A673 (cell line): ENCODE results near the gene BLOC1S3. TPM values are rescaled to one million over a fixed set of nuclear protein-coding genes. Genes with fewer than 3 reads are reported as not detected.
"Not testable (repeated sequence)": the region's sequence is repeated elsewhere in the genome, so short reads cannot be mapped to it uniquely, and the experiment has no call there.

Source experiments
- BruUV-seq: library from RNA; stranded (reverse); fragments of 400-500 nt; replicated peaks from 2 replicates; lab custom pipeline; 2021; lab: Mats Ljungman, UMichigan
- CTCF ChIA-PET: fragments of 300-600 bp; sonication (Branson Sonifier 250); formaldehyde crosslinking; loops from one replicate; lab custom pipeline; 2022; ENCODE audit warnings: antibody characterized with exemption; lab: Charles Lee
- POLR2A ChIA-PET: fragments of 300-600 bp; sonication (Branson Sonifier 250); formaldehyde crosslinking; loops from one replicate; lab custom pipeline; 2022; ENCODE audit warnings: antibody characterized with exemption; ENCODE audit not compliant: low non-redundant PET; lab: Charles Lee
- DNase-seq: peaks from one replicate; pipeline ENCODE4 v3.0.0-alpha.2; 2015; ENCODE audit warnings: low spot score
- H3K27ac ChIP-seq: fragments of 200-600 bp; sonication (generic); 2 replicates; pipeline ENCODE4 v1.5.1; 2016; ENCODE audit warnings: mixed run types, low read depth, mild to moderate bottlenecking, mixed read lengths, antibody characterized with exemption, low read length; ENCODE audit not compliant: poor library complexity, severe bottlenecking
- H3K27me3 ChIP-seq: fragments of 200-600 bp; sonication (generic); replicated peaks from 2 replicates; pipeline ENCODE4 v1.6.1; 2017; ENCODE audit warnings: mixed run types, low read depth, mild to moderate bottlenecking, mixed read lengths, antibody characterized with exemption, low read length; ENCODE audit not compliant: insufficient read depth, poor library complexity
- H3K36me3 ChIP-seq: fragments of 200-600 bp; sonication (generic); 2 replicates; pipeline ENCODE4 v1.6.1; 2016; ENCODE audit warnings: mixed run types, mild to moderate bottlenecking, mixed read lengths, antibody characterized with exemption, low read length; ENCODE audit not compliant: insufficient read depth, poor library complexity, severe bottlenecking
- H3K4me1 ChIP-seq: fragments of 200-600 bp; sonication (generic); 2 replicates; pipeline ENCODE4 v1.6.1; 2017; ENCODE audit warnings: mixed run types, mild to moderate bottlenecking, mixed read lengths, antibody characterized with exemption, low read length; ENCODE audit not compliant: insufficient read depth, poor library complexity, severe bottlenecking
- H3K4me3 ChIP-seq: fragments of 200-600 bp; sonication (generic); 2 replicates; pipeline ENCODE4 v1.5.1; 2016; ENCODE audit warnings: low read depth, mixed run types, mild to moderate bottlenecking, mixed read lengths, low read length; ENCODE audit not compliant: poor library complexity, severe bottlenecking
- H3K9me3 ChIP-seq: fragments of 200-600 bp; sonication (generic); 2 replicates; pipeline ENCODE4 v1.6.1; 2016; ENCODE audit warnings: mixed run types, low read depth, mild to moderate bottlenecking, mixed read lengths, antibody characterized with exemption, low read length; ENCODE audit not compliant: poor library complexity, severe bottlenecking
- EZH2 ChIP-seq: fragments of 200-600 bp; sonication (generic); IDR thresholded peaks from 2 replicates; pipeline ENCODE4 v1.6.1; 2017; ENCODE audit warnings: borderline replicate concordance, low read depth, mild to moderate bottlenecking, mixed read lengths, antibody characterized with exemption, low read length; ENCODE audit not compliant: poor library complexity, severe bottlenecking
- intact Hi-C: fragments of 100-400 bp; cut with micrococcal nuclease; formaldehyde crosslinking; loops from one replicate; pipeline ENCODE4 v1.10.0; 2022; ENCODE audit not compliant: unreplicated experiment
- total RNA-seq: library from RNA; stranded (reverse); gene quantifications from 2 replicates; pipeline ENCODE4 v1.2.3, GENCODE V29; 2021
- TF ChIP-seq, protein P1 (sequence below): fragments of 300-800, 200-600 bp; sonication (generic); conservative IDR thresholded peaks from 2 replicates; pipeline ENCODE4 v1.5.1; 2017; ENCODE audit warnings: low read depth, mild to moderate bottlenecking, antibody characterized with exemption, low read length, moderate library complexity, mixed read lengths

BLOC1S3 gene
- total RNA-seq, 1 experiment from 2014 or later, result 8.7 TPM

DNA sequence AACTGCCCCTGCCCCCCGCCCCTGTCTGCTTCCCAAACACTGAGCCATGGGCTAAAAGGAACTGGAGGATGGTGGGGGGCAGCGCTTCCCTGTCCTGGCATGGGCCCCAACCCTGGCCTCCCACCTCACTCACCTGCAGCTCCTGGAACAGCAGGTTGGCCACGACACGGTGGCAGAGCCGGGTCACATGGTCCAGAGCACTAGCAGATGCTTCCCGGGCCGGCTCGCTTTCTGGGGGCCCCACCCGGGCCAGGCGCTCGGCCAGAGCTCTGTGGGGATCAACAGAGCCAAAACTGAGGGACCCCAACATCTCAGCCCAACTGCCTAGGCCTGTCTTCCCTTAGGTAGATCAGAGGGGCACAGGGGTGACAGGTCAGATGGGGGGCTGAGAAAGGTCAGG, 46.1 kb downstream of the BLOC1S3 start:
- no peak for TF ChIP-seq EZH2
- TF ChIP-seq, protein P1, sequence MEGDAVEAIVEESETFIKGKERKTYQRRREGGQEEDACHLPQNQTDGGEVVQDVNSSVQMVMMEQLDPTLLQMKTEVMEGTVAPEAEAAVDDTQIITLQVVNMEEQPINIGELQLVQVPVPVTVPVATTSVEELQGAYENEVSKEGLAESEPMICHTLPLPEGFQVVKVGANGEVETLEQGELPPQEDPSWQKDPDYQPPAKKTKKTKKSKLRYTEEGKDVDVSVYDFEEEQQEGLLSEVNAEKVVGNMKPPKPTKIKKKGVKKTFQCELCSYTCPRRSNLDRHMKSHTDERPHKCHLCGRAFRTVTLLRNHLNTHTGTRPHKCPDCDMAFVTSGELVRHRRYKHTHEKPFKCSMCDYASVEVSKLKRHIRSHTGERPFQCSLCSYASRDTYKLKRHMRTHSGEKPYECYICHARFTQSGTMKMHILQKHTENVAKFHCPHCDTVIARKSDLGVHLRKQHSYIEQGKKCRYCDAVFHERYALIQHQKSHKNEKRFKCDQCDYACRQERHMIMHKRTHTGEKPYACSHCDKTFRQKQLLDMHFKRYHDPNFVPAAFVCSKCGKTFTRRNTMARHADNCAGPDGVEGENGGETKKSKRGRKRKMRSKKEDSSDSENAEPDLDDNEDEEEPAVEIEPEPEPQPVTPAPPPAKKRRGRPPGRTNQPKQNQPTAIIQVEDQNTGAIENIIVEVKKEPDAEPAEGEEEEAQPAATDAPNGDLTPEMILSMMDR, result no peak
- Histone ChIP-seq H3K27ac (no peak overlapping the region), H3K27me3 (peaks cover 15% of the 10 kb centered on the region), H3K36me3 (no peaks in the 10 kb centered on the region), H3K9me3 (no peaks in the 10 kb centered on the region), H3K4me3 (no peak overlapping the region), H3K4me1 (no peaks in the 10 kb centered on the region)
- intact Hi-C loops, result no loop called here
- no TSS peak for BruUV-seq
- CTCF ChIA-PET, result no interaction called here
- no peak for DNase-seq
- POLR2A ChIA-PET, result no interaction called here

- H3K27me3 ChIP-seq, result peaks cover 12% of the 10 kb centered on the region
- H3K4me3 ChIP-seq, H3K27ac ChIP-seq, POLR2A ChIA-PET, H3K9me3 ChIP-seq, DNase-seq, H3K4me1 ChIP-seq, H3K36me3 ChIP-seq, intact Hi-C loops, CTCF ChIA-PET, BruUV-seq: not testable (repeated sequence)
These were observed 50.5 kb downstream of the BLOC1S3 start for GRCh38 chr19:45229056-45229455.

Other genes starting within 250 kb of the BLOC1S3 start
- not detected in 2 replicates for gene APOC4, start 236.5 kb upstream of the BLOC1S3 start, total RNA-seq
- not detected in 2 replicates for gene APOC2, start 232.7 kb upstream of the BLOC1S3 start, total RNA-seq
- gene CLPTM1, start 223.4 kb upstream of the BLOC1S3 start, total RNA-seq, result 135 and 138 TPM in 2 replicates
- gene RELB, start 177.3 kb upstream of the BLOC1S3 start, total RNA-seq, result 11.9 and 13.1 TPM in 2 replicates
- 104 and 109 TPM in 2 replicates for gene CLASRP, start 139.7 kb upstream of the BLOC1S3 start, total RNA-seq
- gene ZNF296, start 102.3 kb upstream of the BLOC1S3 start, total RNA-seq, result 2.9 and 3.0 TPM in 2 replicates
- 34.0 and 34.5 TPM in 2 replicates for gene GEMIN7, start 99.5 kb upstream of the BLOC1S3 start, total RNA-seq
- gene PPP1R37, start 85.6 kb upstream of the BLOC1S3 start, total RNA-seq, result 33.6 and 34.0 TPM in 2 replicates
- gene NKPD1, start 17.8 kb upstream of the BLOC1S3 start, total RNA-seq, result 0.30 and 0.37 TPM in 2 replicates
- 5.8 and 8.8 TPM in 2 replicates for gene TRAPPC6A, start 547 bp upstream of the BLOC1S3 start, total RNA-seq
- gene EXOC3L2, start 66.6 kb downstream of the BLOC1S3 start, total RNA-seq, result not detected in 2 replicates
- 44.0 and 46.4 TPM in 2 replicates for gene MARK4, start 72.5 kb downstream of the BLOC1S3 start, total RNA-seq
- not detected in 2 replicates for gene CKM, start 144.1 kb downstream of the BLOC1S3 start, total RNA-seq
- gene KLC3, start 162.0 kb downstream of the BLOC1S3 start, total RNA-seq, result 0.44 and 0.49 TPM in 2 replicates
- gene ERCC2, start 191.8 kb downstream of the BLOC1S3 start, total RNA-seq, result 51.6 and 59.2 TPM in 2 replicates
- 5.5 and 8.1 TPM in 2 replicates for gene PPP1R13L, start 226.3 kb downstream of the BLOC1S3 start, total RNA-seq
- 23.2 and 30.1 TPM in 2 replicates for gene POLR1G, start 227.9 kb downstream of the BLOC1S3 start, total RNA-seq
- gene ERCC1, start 245.1 kb downstream of the BLOC1S3 start, total RNA-seq, result 158 and 165 TPM in 2 replicates